HepG2 (cell line): ENCODE measurements around the gene ADAMTS17. TPM values are rescaled to one million over a fixed set of nuclear protein-coding genes. Genes with fewer than 3 reads are reported as not detected.

ENCODE experiments used
- ATAC-seq: fragments of 200-7000 bp; cut with Tn5 transposase; 3 replicates; pipeline ENCODE4 v1.9.1; 2020; ENCODE audit warnings: mild to moderate bottlenecking, moderate library complexity
- BruUV-seq: library from RNA; stranded (reverse); fragments of 400-500 nt; replicated peaks from 2 replicates; lab custom pipeline; 2021; lab: Mats Ljungman, UMichigan
- CTCF ChIA-PET: fragments of 300-600 bp; formaldehyde crosslinking; extraction: SDS; loops from one replicate; lab custom pipeline; 2021; ENCODE audit warnings: low total read pairs, inconsistent platforms, low intra/inter-chr PET ratio; lab: Yijun Ruan, JAX
- POLR2A ChIA-PET: fragments of 350-600 bp; sonication (Branson Sonifier 250); formaldehyde crosslinking; loops from one replicate; lab custom pipeline; 2020; ENCODE audit warnings: antibody characterized with exemption, inconsistent platforms; lab: Yijun Ruan, JAX
- DNase-seq: peaks from one replicate; pipeline ENCODE4 v3.0.0-alpha.2; 2015; ENCODE audit warnings: low spot score
- FAIRE-seq: peaks from 3 replicates; lab custom pipeline; 2011; peaks lifted over from hg19 to GRCh38; lab: Jason Lieb, UNC
- H2AFZ ChIP-seq: one replicate; pipeline ENCODE4 v1.6.1; 2011; ENCODE audit warnings: low read length, inconsistent platforms
- H3K27ac ChIP-seq: fragments of 300-600 bp; 3 replicates; pipeline ENCODE4 v1.8.0; 2011; ENCODE audit warnings: mixed run types, mild to moderate bottlenecking, mixed read lengths, low read length, inconsistent platforms; ENCODE audit not compliant: insufficient read depth; ENCODE audit errors: extremely low read length
- H3K27me3 ChIP-seq, 2 experiments: fragments of 200-600 bp in 1 of 2; 2 replicates in 1 of 2; 3 replicates in 1 of 2; pipeline versions ENCODE4 v1.6.0 to v1.8.0; 2011; ENCODE audit warnings: low read length in 2 of 2, mild to moderate bottlenecking in 2 of 2, moderate library complexity in 2 of 2, inconsistent platforms in 1 of 2; ENCODE audit not compliant: insufficient read depth in 2 of 2, control insufficient read depth in 1 of 2
- H3K36me3 ChIP-seq, 2 experiments: fragments of 200-600 bp in 1 of 2; replicated peaks in 1 of 2; 2 replicates in 1 of 2; 3 replicates in 1 of 2; pipeline versions ENCODE4 v1.5.1 to v1.8.0; 2011; ENCODE audit warnings: low read length in 2 of 2, inconsistent platforms in 1 of 2; ENCODE audit not compliant: insufficient read depth in 2 of 2, control insufficient read depth in 1 of 2
- H3K4me1 ChIP-seq: 2 replicates; pipeline ENCODE4 v1.5.1; 2012; ENCODE audit warnings: low read length, inconsistent platforms; ENCODE audit not compliant: insufficient read depth
- H3K4me2 ChIP-seq: 2 replicates; pipeline ENCODE4 v1.6.0; 2011; ENCODE audit warnings: low read depth, low read length, inconsistent platforms
- H3K4me3 ChIP-seq, 3 experiments: fragments of 200-600 bp in 1 of 3; sonication (generic), shearing (Covaris generic) in 1 of 3; replicated peaks in 1 of 3; 2 replicates each; pipeline ENCODE4 v1.5.1; 2011 to 2016; ENCODE audit warnings: low read length in 3 of 3, inconsistent platforms in 2 of 3, low read depth in 2 of 3, mild to moderate bottlenecking in 2 of 3, control low read depth in 1 of 3, mixed read lengths in 1 of 3; ENCODE audit not compliant: insufficient read depth in 1 of 3
- H3K79me2 ChIP-seq: one replicate; pipeline ENCODE4 v1.6.1; 2011; ENCODE audit warnings: low read length, inconsistent platforms; ENCODE audit not compliant: insufficient read depth
- H3K9ac ChIP-seq: 2 replicates; pipeline ENCODE4 v1.6.0; 2011; ENCODE audit warnings: mild to moderate bottlenecking, low read depth, low read length, inconsistent platforms; ENCODE audit not compliant: insufficient read depth
- H3K9me3 ChIP-seq: 2 replicates; pipeline ENCODE4 v1.5.1; 2012; ENCODE audit warnings: mild to moderate bottlenecking, low read length
- H4K20me1 ChIP-seq: 2 replicates; pipeline ENCODE4 v1.6.0; 2011; ENCODE audit warnings: inconsistent platforms, mild to moderate bottlenecking, low read length, moderate library complexity; ENCODE audit not compliant: insufficient read depth
- CBX1 ChIP-seq: IDR thresholded peaks from one replicate; pipeline ENCODE4 v1.6.1; 2016; ENCODE audit warnings: antibody characterized with exemption, low read depth
- KDM6A ChIP-seq: IDR thresholded peaks from 2 replicates; pipeline ENCODE4 v1.6.1; 2016; ENCODE audit warnings: low read depth
- KMT2A ChIP-seq: sonication (generic); formaldehyde crosslinking; IDR thresholded peaks from 2 replicates; pipeline ENCODE4 v1.4.0; 2020; ENCODE audit warnings: missing genetic modification reagents
- MED13 ChIP-seq: sonication (generic); formaldehyde crosslinking; IDR thresholded peaks from 2 replicates; pipeline ENCODE4 v1.5.0; 2020; ENCODE audit warnings: missing genetic modification reagents
- MED8 ChIP-seq: sonication (generic); formaldehyde crosslinking; IDR thresholded peaks from 2 replicates; pipeline ENCODE4 v1.8.1; 2023; ENCODE audit warnings: mild to moderate bottlenecking, missing genetic modification reagents; ENCODE audit not compliant: insufficient replicate concordance
- POLR2AphosphoS5 ChIP-seq: IDR thresholded peaks from 2 replicates; pipeline ENCODE4 v1.6.1; 2012; ENCODE audit warnings: low read depth, low read length
- SAFB2 ChIP-seq: sonication (generic); formaldehyde crosslinking; IDR thresholded peaks from 2 replicates; pipeline ENCODE4 v1.5.1; 2020; ENCODE audit warnings: missing genetic modification reagents, low read depth, mild to moderate bottlenecking, borderline replicate concordance
- SUZ12 ChIP-seq: fragments of 150-350 bp; IDR thresholded peaks from 2 replicates; pipeline ENCODE4 v1.6.1; 2014; ENCODE audit warnings: low read depth, low read length
- TP53 ChIP-seq: sonication (generic); formaldehyde crosslinking; conservative IDR thresholded peaks from 2 replicates; pipeline ENCODE4 v1.4.0; 2020; ENCODE audit warnings: missing genetic modification reagents
- ZNF552 ChIP-seq: sonication (generic); formaldehyde crosslinking; IDR thresholded peaks from 2 replicates; pipeline ENCODE4 v1.9.0; 2022; ENCODE audit warnings: missing genetic modification reagents, mild to moderate bottlenecking, borderline replicate concordance
- ZNF746 ChIP-seq: sonication (generic); formaldehyde crosslinking; IDR thresholded peaks from 2 replicates; pipeline ENCODE4 v1.8.0; 2022; ENCODE audit warnings: mild to moderate bottlenecking, missing genetic modification reagents
- ZNF772 ChIP-seq: sonication (generic); formaldehyde crosslinking; IDR thresholded peaks from 2 replicates; pipeline ENCODE4 v1.5.0; 2020; ENCODE audit warnings: mild to moderate bottlenecking, missing genetic modification reagents
- ZSCAN22 ChIP-seq: sonication (generic); formaldehyde crosslinking; IDR thresholded peaks from 2 replicates; pipeline ENCODE4 v1.4.0; 2020; ENCODE audit warnings: mild to moderate bottlenecking, missing genetic modification reagents
- WGBS: methylation state at CpG from one replicate; pipeline ENCODE4 v1.1.6; 2017; ENCODE audit warnings: low lambda C conversion rate; 5-methylcytosine and 5-hydroxymethylcytosine counted together
- in situ Hi-C: cut with HindIII; loops from 2 replicates; pipeline ENCODE4 v1.10.0; 2017; ENCODE audit warnings: low pct_unique_long_range_greater_than_20kb; ENCODE audit not compliant: extremely low pct_ligation_motif_present
- intact Hi-C: fragments of 100-400 bp; cut with micrococcal nuclease; formaldehyde crosslinking; loops from one replicate; pipeline ENCODE4 v1.10.0; 2022; ENCODE audit not compliant: unreplicated experiment
- polyA plus RNA-seq, 8 experiments: library from polyadenylated mRNA; depleted of rRNA in 3 of 8; stranded (reverse) in 7 of 8; unstranded in 1 of 8; fragments of >200 nt; fragmentation: Illumina TruSeq in 4 of 8; extraction: Trizol in 4 of 8; gene quantifications; 2 replicates each; pipeline versions ENCODE4 v1.2.1 to v1.2.3, GENCODE V29; 2011 to 2016; ENCODE audit warnings: low read depth in 4 of 8, missing spikeins in 1 of 8, mixed read lengths in 1 of 8; ENCODE audit not compliant: insufficient read depth in 1 of 8
- total RNA-seq, 5 experiments: library from RNA; depleted of rRNA; stranded (reverse); fragments of >200 nt; fragmentation: Illumina TruSeq; extraction: Trizol; gene quantifications; 2 replicates each; pipeline ENCODE4 v1.2.3, GENCODE V29; 2016; ENCODE audit warnings: low read depth in 1 of 5
- TF ChIP-seq, protein P1 (sequence below): sonication (generic); formaldehyde crosslinking; IDR thresholded peaks from 2 replicates; pipeline ENCODE4 v1.9.0; 2022; ENCODE audit warnings: missing genetic modification reagents, mild to moderate bottlenecking, borderline replicate concordance
- TF ChIP-seq, protein P2 (sequence below): IDR thresholded peaks from 2 replicates; pipeline ENCODE4 v1.6.1; 2016; ENCODE audit warnings: missing compliant biosample characterization, missing genetic modification reagents, borderline replicate concordance

The ADAMTS17 gene
- total and polyA plus RNA-seq, 2 of the 13 experiments (the other 11 are each of a cell fraction or from before 2014, with no cell fraction given) = 0.02 to 0.04 TPM

DNA sequence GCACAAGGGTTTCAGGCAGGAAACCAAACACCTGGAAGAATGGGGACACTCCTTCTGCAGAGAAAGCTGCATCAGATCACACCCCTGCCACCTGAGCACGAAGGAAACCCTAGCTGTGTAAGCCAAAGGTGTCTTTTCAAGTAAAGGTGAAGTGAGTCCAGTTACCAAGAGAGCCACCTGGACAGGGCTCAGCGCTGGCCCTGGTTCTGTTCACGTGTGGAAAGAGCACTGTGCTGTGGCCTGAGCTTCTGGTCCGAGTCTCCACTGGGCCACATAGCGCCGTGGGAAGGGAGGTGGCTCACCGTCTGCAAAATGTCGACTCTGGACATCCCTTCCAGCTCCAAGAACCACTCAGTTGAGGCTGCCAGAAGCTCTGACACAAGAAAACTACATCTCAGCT, 151.1 kb downstream of the ADAMTS17 start:
- no peak overlapping the region for H3K4me2 ChIP-seq
- FAIRE-seq (no peak), ATAC-seq (no peak), DNase-seq (no peak)
- TF ChIP-seq MED8 (CRISPR knock-in tag) = no peak
- TF ChIP-seq, protein P1, sequence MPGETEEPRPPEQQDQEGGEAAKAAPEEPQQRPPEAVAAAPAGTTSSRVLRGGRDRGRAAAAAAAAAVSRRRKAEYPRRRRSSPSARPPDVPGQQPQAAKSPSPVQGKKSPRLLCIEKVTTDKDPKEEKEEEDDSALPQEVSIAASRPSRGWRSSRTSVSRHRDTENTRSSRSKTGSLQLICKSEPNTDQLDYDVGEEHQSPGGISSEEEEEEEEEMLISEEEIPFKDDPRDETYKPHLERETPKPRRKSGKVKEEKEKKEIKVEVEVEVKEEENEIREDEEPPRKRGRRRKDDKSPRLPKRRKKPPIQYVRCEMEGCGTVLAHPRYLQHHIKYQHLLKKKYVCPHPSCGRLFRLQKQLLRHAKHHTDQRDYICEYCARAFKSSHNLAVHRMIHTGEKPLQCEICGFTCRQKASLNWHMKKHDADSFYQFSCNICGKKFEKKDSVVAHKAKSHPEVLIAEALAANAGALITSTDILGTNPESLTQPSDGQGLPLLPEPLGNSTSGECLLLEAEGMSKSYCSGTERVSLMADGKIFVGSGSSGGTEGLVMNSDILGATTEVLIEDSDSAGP (CRISPR knock-in tag) = no peak
- no peak for TF ChIP-seq KDM6A (CRISPR knock-in tag)
- TF ChIP-seq SAFB2 (CRISPR knock-in tag) = no peak
- TF ChIP-seq KMT2A (CRISPR knock-in tag) = no peak
- TF ChIP-seq ZSCAN22 (CRISPR knock-in tag) = no peak
- TF ChIP-seq MED13 = no peak
- TF ChIP-seq, protein P2, sequence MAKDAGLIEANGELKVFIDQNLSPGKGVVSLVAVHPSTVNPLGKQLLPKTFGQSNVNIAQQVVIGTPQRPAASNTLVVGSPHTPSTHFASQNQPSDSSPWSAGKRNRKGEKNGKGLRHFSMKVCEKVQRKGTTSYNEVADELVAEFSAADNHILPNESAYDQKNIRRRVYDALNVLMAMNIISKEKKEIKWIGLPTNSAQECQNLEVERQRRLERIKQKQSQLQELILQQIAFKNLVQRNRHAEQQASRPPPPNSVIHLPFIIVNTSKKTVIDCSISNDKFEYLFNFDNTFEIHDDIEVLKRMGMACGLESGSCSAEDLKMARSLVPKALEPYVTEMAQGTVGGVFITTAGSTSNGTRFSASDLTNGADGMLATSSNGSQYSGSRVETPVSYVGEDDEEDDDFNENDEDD (CRISPR knock-in tag) = no peak
- TF ChIP-seq ZNF552 (CRISPR knock-in tag) = no peak
- no peak for TF ChIP-seq TP53 (CRISPR knock-in tag)
- TF ChIP-seq POLR2AphosphoS5 = no peak
- no peak for TF ChIP-seq CBX1
- no peak for TF ChIP-seq ZNF772 (CRISPR knock-in tag)
- TF ChIP-seq ZNF746 (CRISPR knock-in tag) = no peak
- TF ChIP-seq SUZ12 = no peak
- no peaks in the 10 kb centered on the region for H3K36me3 ChIP-seq
- POLR2A ChIA-PET = no interaction called here
- H3K9me3 ChIP-seq = no peaks in the 10 kb centered on the region
- intact Hi-C loops = no loop called here
- H3K4me3 ChIP-seq = no peak overlapping the region
- WGBS = 49% methylated on average over 3 of the region's 8 CpGs
- in situ Hi-C loops = no loop called here
- CTCF ChIA-PET = no interaction called here
- peaks cover 0 to 1% of the 10 kb centered on the region in 2 experiments; a peak in 3 of 5 replicates for H3K27me3 ChIP-seq
- H4K20me1 ChIP-seq = no peaks in the 10 kb centered on the region
- H3K27ac ChIP-seq = no peak overlapping the region
- BruUV-seq = no TSS peak
- no peak overlapping the region for H3K9ac ChIP-seq
- H2AFZ ChIP-seq = no peak overlapping the region
- H3K79me2 ChIP-seq = no peaks in the 10 kb centered on the region
- peaks cover 10% of the 10 kb centered on the region; the same call in 1 of the 2 replicates for H3K4me1 ChIP-seq
